Right lobe of liver (tissue), 4 donors: Measurements from ENCODE around the gene SLC18B1.

Source experiments
- POLR2A ChIP-seq: fragments of 450-650 bp; IDR thresholded peaks from one replicate; pipeline ENCODE4 v1.6.1; 2017; ENCODE audit warnings: antibody characterized with exemption, mild to moderate bottlenecking
- TF ChIP-seq, protein P1 (sequence below), 4 donors: fragments of 200-600 bp in 3 of 4; fragments of 450-650 bp in 1 of 4; IDR thresholded peaks; one replicate each; pipeline versions ENCODE4 v1.5.1 to v1.8.0; 2016 to 2022; ENCODE audit warnings: antibody characterized with exemption in 4 of 4, mild to moderate bottlenecking in 2 of 4
- donor health status: DM: no; HTN: no; CAD: no.
- donor health status: DM: no; HTN: no; CAD: no.
- donor health status: DM: no; HTN: yes; CAD: no.

DNA sequence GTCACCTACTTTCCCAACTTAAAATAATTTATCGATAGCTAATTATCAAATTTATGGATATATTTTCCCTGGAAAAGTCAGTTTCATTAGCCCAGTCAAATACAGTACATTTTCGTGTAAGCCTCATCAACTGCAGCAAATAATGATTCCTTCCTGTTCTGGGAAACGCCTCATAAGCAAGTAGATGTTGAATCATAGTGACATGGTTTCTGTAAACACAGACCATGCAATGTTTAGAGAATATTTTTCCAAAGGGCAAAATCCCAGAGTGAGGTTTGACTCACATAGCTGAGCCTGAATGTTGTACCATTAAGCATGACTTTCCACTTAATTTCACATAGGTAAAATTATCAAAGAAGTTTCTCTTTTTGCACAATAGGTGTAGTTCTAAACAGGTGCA lies 67.9 kb downstream of the SLC18B1 start:
- TF ChIP-seq, protein P1, sequence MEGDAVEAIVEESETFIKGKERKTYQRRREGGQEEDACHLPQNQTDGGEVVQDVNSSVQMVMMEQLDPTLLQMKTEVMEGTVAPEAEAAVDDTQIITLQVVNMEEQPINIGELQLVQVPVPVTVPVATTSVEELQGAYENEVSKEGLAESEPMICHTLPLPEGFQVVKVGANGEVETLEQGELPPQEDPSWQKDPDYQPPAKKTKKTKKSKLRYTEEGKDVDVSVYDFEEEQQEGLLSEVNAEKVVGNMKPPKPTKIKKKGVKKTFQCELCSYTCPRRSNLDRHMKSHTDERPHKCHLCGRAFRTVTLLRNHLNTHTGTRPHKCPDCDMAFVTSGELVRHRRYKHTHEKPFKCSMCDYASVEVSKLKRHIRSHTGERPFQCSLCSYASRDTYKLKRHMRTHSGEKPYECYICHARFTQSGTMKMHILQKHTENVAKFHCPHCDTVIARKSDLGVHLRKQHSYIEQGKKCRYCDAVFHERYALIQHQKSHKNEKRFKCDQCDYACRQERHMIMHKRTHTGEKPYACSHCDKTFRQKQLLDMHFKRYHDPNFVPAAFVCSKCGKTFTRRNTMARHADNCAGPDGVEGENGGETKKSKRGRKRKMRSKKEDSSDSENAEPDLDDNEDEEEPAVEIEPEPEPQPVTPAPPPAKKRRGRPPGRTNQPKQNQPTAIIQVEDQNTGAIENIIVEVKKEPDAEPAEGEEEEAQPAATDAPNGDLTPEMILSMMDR (IDR thresholded peaks at IDR 0.05), result no peak
- TF ChIP-seq POLR2A, result peak; percentile 77
